HL-60 (cell line): Measurements from ENCODE around the gene PHF21A.

Experiments used
- DNase-seq, 2 experiments: peaks; one replicate each; pipeline ENCODE4 v3.0.0-alpha.2; 2010 to 2020; ENCODE audit warnings: low read depth in 1 of 2, low spot score in 1 of 2
- H3K27ac ChIP-seq: fragments of 250-450 bp; sonication (Bioruptor Pico); replicated peaks from 2 replicates; pipeline ENCODE4 v1.5.1; 2020; ENCODE audit warnings: mild to moderate bottlenecking, moderate library complexity
- H3K27me3 ChIP-seq: fragments of 250-450 bp; sonication (Bioruptor Pico); 2 replicates; pipeline ENCODE4 v1.5.1; 2021; ENCODE audit warnings: mild to moderate bottlenecking, moderate library complexity; ENCODE audit not compliant: insufficient read depth, poor library complexity, severe bottlenecking
- H3K4me3 ChIP-seq: replicated peaks from 2 replicates; pipeline ENCODE4 v1.5.1; 2011; ENCODE audit warnings: mild to moderate bottlenecking, control low read depth, low read length; ENCODE audit not compliant: insufficient read depth
- CTCF ChIP-seq: IDR thresholded peaks from one replicate; pipeline ENCODE4 v1.5.1; 2011; ENCODE audit warnings: low read length, control low read depth, inconsistent platforms; ENCODE audit not compliant: insufficient read depth
- GABPA ChIP-seq: IDR thresholded peaks from 2 replicates; pipeline ENCODE4 v1.6.1; 2012; ENCODE audit warnings: low read depth
- POLR2AphosphoS5 ChIP-seq: IDR thresholded peaks from 2 replicates; pipeline ENCODE4 v1.6.1; 2012; ENCODE audit warnings: low read depth
- REST ChIP-seq: IDR thresholded peaks from 2 replicates; pipeline ENCODE4 v1.6.1; 2012; ENCODE audit warnings: low read depth; ENCODE audit not compliant: insufficient replicate concordance
- SPI1 ChIP-seq: IDR thresholded peaks from 2 replicates; pipeline ENCODE4 v1.6.1; 2012; ENCODE audit warnings: low read depth, mild to moderate bottlenecking, borderline replicate concordance

Gene PHF21A

GRCh38 chr11:46106530-46107407 is 14.5 kb downstream of the PHF21A start:
- TF ChIP-seq GABPA (no peak), REST (no peak), POLR2AphosphoS5 (no peak), CTCF (no peak), SPI1 (no peak)
- H3K27me3 ChIP-seq, result no peaks in the 10 kb centered on the region
- peak in 1 of 2 experiments; percentile 63 for DNase-seq

GRCh38 chr11:46105926-46106325 is 15.3 kb downstream of the PHF21A start:
- TF ChIP-seq POLR2AphosphoS5 (no peak), REST (no peak), SPI1 (no peak), GABPA (no peak)
- H3K27ac ChIP-seq, result no peak overlapping the region; the same call in 1 of the 2 replicates
- peak in 1 of 2 experiments; percentile 28 for DNase-seq
- H3K27me3 ChIP-seq, result no peaks in the 10 kb centered on the region
- H3K4me3 ChIP-seq, result no peak overlapping the region

More at GRCh38 chr11:46106530-46107407, 14.5 kb downstream of the PHF21A start:
- no peak overlapping the region for H3K4me3 ChIP-seq
- no peak overlapping the region; the same call in none of the 2 replicates for H3K27ac ChIP-seq

- Histone ChIP-seq H3K27ac (no peak overlapping the region), H3K4me3 (no peak overlapping the region), H3K27me3 (no peaks in the 10 kb centered on the region)
- no peak for DNase-seq
- TF ChIP-seq GABPA (no peak), CTCF (no peak), POLR2AphosphoS5 (no peak), REST (no peak), SPI1 (no peak)
These were observed 16.1 kb downstream of the PHF21A start for GRCh38 chr11:46105134-46105628.
